ENCODE data around the gene BCL2L11.

The BCL2L11 gene

DNA sequence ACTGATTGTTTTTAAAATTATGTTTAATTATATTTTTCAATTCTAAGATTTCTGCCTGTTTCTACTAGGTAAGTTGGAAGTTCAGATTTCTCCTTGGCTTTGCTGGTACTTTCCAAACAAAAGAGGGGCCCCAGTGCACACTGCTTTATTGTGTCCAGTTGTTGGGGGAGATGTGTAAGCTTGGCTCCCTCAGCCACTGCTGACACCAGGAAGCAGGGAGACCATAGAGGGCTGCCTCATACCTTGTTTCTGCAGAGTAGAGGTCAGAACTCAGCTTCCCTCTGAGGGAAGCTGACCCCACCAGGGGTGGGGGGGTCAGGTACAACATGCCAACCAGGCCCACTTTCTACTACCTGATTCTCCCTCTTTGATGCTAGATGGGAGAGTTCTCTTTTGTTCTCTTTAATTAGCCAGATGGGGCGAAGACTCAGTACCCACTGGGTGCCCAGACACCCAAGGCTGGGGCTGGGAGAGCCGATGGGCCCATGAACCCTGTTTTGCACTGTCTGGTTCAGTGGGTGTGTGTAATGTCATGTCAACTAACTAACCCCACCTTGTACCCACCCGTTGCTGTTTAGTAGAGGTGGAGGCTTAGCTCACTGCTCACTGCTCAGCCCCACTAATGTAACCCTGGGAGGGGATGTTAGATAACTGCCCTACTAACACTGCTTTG is 14.7 kb downstream of the BCL2L11 start:
- H3K36me3 Mint-ChIP-seq (ENCODE audit: low read depth): peaks cover 88% of the 10 kb centered on the region
- TF ChIP-seq, protein P1, sequence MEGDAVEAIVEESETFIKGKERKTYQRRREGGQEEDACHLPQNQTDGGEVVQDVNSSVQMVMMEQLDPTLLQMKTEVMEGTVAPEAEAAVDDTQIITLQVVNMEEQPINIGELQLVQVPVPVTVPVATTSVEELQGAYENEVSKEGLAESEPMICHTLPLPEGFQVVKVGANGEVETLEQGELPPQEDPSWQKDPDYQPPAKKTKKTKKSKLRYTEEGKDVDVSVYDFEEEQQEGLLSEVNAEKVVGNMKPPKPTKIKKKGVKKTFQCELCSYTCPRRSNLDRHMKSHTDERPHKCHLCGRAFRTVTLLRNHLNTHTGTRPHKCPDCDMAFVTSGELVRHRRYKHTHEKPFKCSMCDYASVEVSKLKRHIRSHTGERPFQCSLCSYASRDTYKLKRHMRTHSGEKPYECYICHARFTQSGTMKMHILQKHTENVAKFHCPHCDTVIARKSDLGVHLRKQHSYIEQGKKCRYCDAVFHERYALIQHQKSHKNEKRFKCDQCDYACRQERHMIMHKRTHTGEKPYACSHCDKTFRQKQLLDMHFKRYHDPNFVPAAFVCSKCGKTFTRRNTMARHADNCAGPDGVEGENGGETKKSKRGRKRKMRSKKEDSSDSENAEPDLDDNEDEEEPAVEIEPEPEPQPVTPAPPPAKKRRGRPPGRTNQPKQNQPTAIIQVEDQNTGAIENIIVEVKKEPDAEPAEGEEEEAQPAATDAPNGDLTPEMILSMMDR (IDR thresholded peaks at IDR 0.05; ENCODE audit: unreplicated experiment in 3 of 3): no peak
- H3K9me3 Mint-ChIP-seq: no peaks in the 10 kb centered on the region
- peaks cover 45% of the 10 kb centered on the region for H3K4me1 Mint-ChIP-seq
- H3K27ac Mint-ChIP-seq: no peak overlapping the region
- no peak overlapping the region for H3K4me3 Mint-ChIP-seq
- no peaks in the 10 kb centered on the region for H3K27me3 Mint-ChIP-seq (ENCODE audit: low read depth)

DNA sequence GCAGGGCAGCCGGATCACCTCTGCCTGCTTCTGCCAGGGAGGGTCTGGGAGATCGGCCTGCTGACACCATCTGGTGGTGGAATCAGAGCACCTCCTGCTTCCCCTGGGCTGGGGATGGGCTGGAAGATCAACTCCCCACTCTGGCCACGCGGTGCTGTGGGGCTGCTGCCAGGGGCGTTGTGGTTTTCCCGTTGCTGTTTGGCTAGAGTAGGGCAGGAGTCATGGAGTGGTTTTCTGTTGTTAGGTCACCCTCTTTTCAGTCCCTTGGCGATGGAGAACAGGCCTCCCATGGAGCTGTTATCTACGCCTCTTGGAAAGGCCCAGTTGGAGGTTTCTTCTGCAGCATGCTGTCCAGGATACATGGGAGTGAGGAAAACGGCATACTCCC is 15.2 kb downstream of the BCL2L11 start:
- TF ChIP-seq, protein P1 (IDR thresholded peaks at IDR 0.05; ENCODE audit: unreplicated experiment in 3 of 3): no peak
- Mint-ChIP-seq H3K36me3 (ENCODE audit: low read depth) (peaks cover 88% of the 10 kb centered on the region), H3K4me1 (peaks cover 48% of the 10 kb centered on the region), H3K27me3 (ENCODE audit: low read depth) (no peaks in the 10 kb centered on the region), H3K27ac (no peak overlapping the region), H3K4me3 (no peak overlapping the region), H3K9me3 (no peaks in the 10 kb centered on the region)

- peaks cover 50% of the 10 kb centered on the region for H3K4me1 Mint-ChIP-seq
- peaks cover 83% of the 10 kb centered on the region for H3K36me3 Mint-ChIP-seq (ENCODE audit: low read depth)
- no peaks in the 10 kb centered on the region for H3K9me3 Mint-ChIP-seq
- TF ChIP-seq, protein P1 (IDR thresholded peaks at IDR 0.05; ENCODE audit: unreplicated experiment in 3 of 3): no peak
- no peak overlapping the region for H3K4me3 Mint-ChIP-seq
- no peak overlapping the region for H3K27ac Mint-ChIP-seq
- no peaks in the 10 kb centered on the region for H3K27me3 Mint-ChIP-seq (ENCODE audit: low read depth)
Observed at GRCh38 chr2:111138839-111139238, 18.1 kb downstream of the BCL2L11 start.

DNA sequence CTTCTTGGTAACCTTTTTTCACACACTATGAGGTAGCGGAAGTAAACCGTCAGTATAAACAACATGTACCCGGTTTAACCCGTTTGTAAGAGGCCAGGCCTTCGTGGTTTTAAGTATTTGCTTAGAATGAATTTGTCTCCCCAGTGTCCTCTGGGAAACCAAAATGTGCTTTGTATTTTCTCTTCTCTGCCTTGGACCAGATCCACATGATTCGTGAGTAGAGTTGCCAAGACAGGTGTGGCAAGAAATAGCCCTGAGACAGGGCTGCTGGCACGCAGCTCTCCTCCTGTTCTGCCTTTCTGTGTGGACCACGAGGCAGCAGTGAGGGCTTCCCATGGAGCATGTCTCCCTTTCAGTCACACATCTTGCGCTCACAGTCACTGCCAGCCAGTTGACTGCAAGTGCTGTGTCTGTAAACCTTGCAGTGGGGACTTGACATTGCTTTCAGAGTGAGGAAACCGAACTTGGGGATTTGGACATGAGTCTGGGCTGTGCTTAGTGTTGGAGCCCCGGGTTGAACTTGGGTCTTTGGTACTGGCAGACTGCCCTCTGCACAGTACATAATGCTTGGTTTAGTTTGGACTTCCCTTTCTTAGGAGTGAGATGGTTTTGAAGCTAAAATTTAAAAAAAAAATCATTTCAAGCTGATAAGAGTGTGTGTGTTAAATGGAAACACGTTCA is 19.1 kb downstream of the BCL2L11 start:
- Mint-ChIP-seq H3K4me3 (no peak overlapping the region), H3K36me3 (ENCODE audit: low read depth) (peaks cover 81% of the 10 kb centered on the region), H3K9me3 (no peaks in the 10 kb centered on the region), H3K4me1 (peaks cover 54% of the 10 kb centered on the region), H3K27me3 (ENCODE audit: low read depth) (no peaks in the 10 kb centered on the region), H3K27ac (peak overlapping the region in 1 of 3 experiments; percentile 24)
- TF ChIP-seq, protein P1 (IDR thresholded peaks at IDR 0.05; ENCODE audit: unreplicated experiment in 3 of 3): no peak

GRCh38 chr2:111140815-111141214 is 20.1 kb downstream of the BCL2L11 start:
- Mint-ChIP-seq H3K9me3 (no peaks in the 10 kb centered on the region), H3K36me3 (ENCODE audit: low read depth) (peaks cover 73% of the 10 kb centered on the region)

More at GRCh38 chr2:111140815-111141214, 20.1 kb downstream of the BCL2L11 start:
- Mint-ChIP-seq H3K4me1 (peaks cover 54% of the 10 kb centered on the region), H3K4me3 (no peak overlapping the region), H3K27ac (no peak overlapping the region), H3K27me3 (ENCODE audit: low read depth) (no peaks in the 10 kb centered on the region)
- TF ChIP-seq, protein P1 (IDR thresholded peaks at IDR 0.05; ENCODE audit: unreplicated experiment in 3 of 3): no peak

Measured in nephron (organoid).